SK-N-SH (cell line): Measurements from ENCODE around the gene PARD3. TPM values are rescaled to one million over a fixed set of nuclear protein-coding genes. Genes with fewer than 3 reads are reported as not detected.

Source experiments
- CTCF ChIA-PET: fragments of 300-600, 350-600 bp; formaldehyde crosslinking; extraction: SDS; loops from one replicate; lab custom pipeline; 2021; lab: Yijun Ruan, JAX
- POLR2A ChIA-PET: fragments of 350-600 bp; sonication (Branson Sonifier 250); formaldehyde crosslinking; extraction: SDS; loops from one replicate; lab custom pipeline; 2020; ENCODE audit warnings: antibody characterized with exemption, inconsistent platforms; lab: Yijun Ruan, JAX
- DNase-seq: peaks from one replicate; pipeline ENCODE4 v3.0.0; 2012
- H2AFZ ChIP-seq: fragments of 200-600 bp; sonication (generic); 2 replicates; pipeline ENCODE4 v1.8.1; 2016; ENCODE audit warnings: antibody characterized with exemption, mild to moderate bottlenecking, low read depth
- H3F3A ChIP-seq: fragments of 200-600 bp; sonication (generic); replicated peaks from 2 replicates; pipeline ENCODE3; 2016; ENCODE audit warnings: antibody characterized with exemption, mild to moderate bottlenecking; ENCODE audit not compliant: insufficient read depth
- H3K27ac ChIP-seq, 2 experiments: fragments of 200-500 bp in 1 of 2; fragments of 200-600 bp in 1 of 2; sonication (Bioruptor generic) in 1 of 2; sonication (generic), shearing (Covaris generic) in 1 of 2; 2 replicates each; pipeline versions ENCODE4 v1.5.1 to v1.6.1; 2014 to 2016; ENCODE audit warnings: low read depth in 2 of 2, inconsistent platforms in 1 of 2, low read length in 1 of 2, mild to moderate bottlenecking in 1 of 2, mixed read lengths in 1 of 2
- H3K27me3 ChIP-seq: fragments of 200-600 bp; sonication (generic), shearing (Covaris generic); 2 replicates; pipeline ENCODE4 v1.6.1; 2016; ENCODE audit warnings: mixed run types; ENCODE audit not compliant: insufficient read depth
- H3K36me3 ChIP-seq, 2 experiments: fragments of 200-500 bp in 1 of 2; fragments of 200-600 bp in 1 of 2; sonication (Bioruptor generic) in 1 of 2; sonication (generic) in 1 of 2; replicated peaks in 1 of 2; 2 replicates each; pipeline versions ENCODE3 to v1.5.1; 2014 to 2016; ENCODE audit warnings: low read length in 1 of 2, mild to moderate bottlenecking in 1 of 2; ENCODE audit not compliant: insufficient read depth in 2 of 2, control insufficient read depth in 1 of 2
- H3K4me1 ChIP-seq, 2 experiments: fragments of 200-500 bp in 1 of 2; fragments of 200-600 bp in 1 of 2; sonication (Bioruptor generic) in 1 of 2; sonication (generic), shearing (Covaris generic) in 1 of 2; 2 replicates each; pipeline versions ENCODE4 v1.5.1 to v1.6.1; 2014 to 2016; ENCODE audit warnings: low read depth in 1 of 2, low read length in 1 of 2, mixed run types in 1 of 2; ENCODE audit not compliant: insufficient read depth in 2 of 2, control insufficient read depth in 1 of 2
- H3K4me2 ChIP-seq: fragments of 200-600 bp; sonication (generic), shearing (Covaris generic); 2 replicates; pipeline ENCODE4 v1.6.1; 2017; ENCODE audit warnings: mixed run types
- H3K4me3 ChIP-seq, 2 experiments: fragments of 200-500 bp in 1 of 2; fragments of 200-600 bp in 1 of 2; sonication (Bioruptor generic) in 1 of 2; sonication (generic), shearing (Covaris generic) in 1 of 2; 2 replicates each; pipeline versions ENCODE4 v1.5.1 to v1.8.1; 2014 to 2016; ENCODE audit warnings: low read depth in 2 of 2, inconsistent platforms in 1 of 2, low read length in 1 of 2, mild to moderate bottlenecking in 1 of 2, mixed read lengths in 1 of 2, moderate library complexity in 1 of 2
- H3K79me2 ChIP-seq: fragments of 200-600 bp; sonication (generic); 2 replicates; pipeline ENCODE4 v1.8.1; 2017; ENCODE audit warnings: mild to moderate bottlenecking; ENCODE audit not compliant: insufficient read depth
- H3K9ac ChIP-seq: fragments of 200-600 bp; sonication (generic); 2 replicates; pipeline ENCODE4 v1.6.1; 2017; ENCODE audit warnings: mixed run types
- H3K9me2 ChIP-seq: fragments of 200-600 bp; sonication (generic); 2 replicates; pipeline ENCODE4 v1.6.1; 2017; ENCODE audit warnings: mixed run types
- H3K9me3 ChIP-seq: fragments of 200-600 bp; sonication (generic); 2 replicates; pipeline ENCODE4 v1.6.1; 2017; ENCODE audit warnings: mixed run types, mild to moderate bottlenecking, moderate library complexity
- H4K20me1 ChIP-seq: fragments of 200-600 bp; sonication (generic); 2 replicates; pipeline ENCODE4 v1.6.1; 2017; ENCODE audit warnings: mild to moderate bottlenecking, mixed run types; ENCODE audit not compliant: insufficient read depth
- FOXJ3 ChIP-seq: sonication (generic); formaldehyde crosslinking; IDR thresholded peaks from 2 replicates; pipeline ENCODE4 v1.5.1; 2020; ENCODE audit warnings: mild to moderate bottlenecking, missing genetic modification reagents
- MXI1 ChIP-seq: IDR thresholded peaks from 2 replicates; pipeline ENCODE4 v1.6.1; 2012; ENCODE audit warnings: mild to moderate bottlenecking, low read depth, low read length, improper control_type of control experiment
- POLR2AphosphoS5 ChIP-seq: IDR thresholded peaks from 2 replicates; pipeline ENCODE4 v1.6.1; 2012; ENCODE audit warnings: low read depth, low read length
- RCOR1 ChIP-seq: fragments of 150-350 bp; IDR thresholded peaks from 2 replicates; pipeline ENCODE4 v1.6.1; 2017; ENCODE audit warnings: antibody characterized with exemption, low read length
- RXRA ChIP-seq: IDR thresholded peaks from 2 replicates; pipeline ENCODE4 v1.4.0; 2012; ENCODE audit warnings: low read depth, mild to moderate bottlenecking, borderline replicate concordance
- YY1 ChIP-seq: IDR thresholded peaks from 2 replicates; pipeline ENCODE4 v1.4.0; 2012; ENCODE audit warnings: low read depth, mild to moderate bottlenecking
- WGBS: methylation state at CpG from one replicate; pipeline ENCODE4 v1.1.6; 2017; ENCODE audit warnings: low lambda C conversion rate; 5-methylcytosine and 5-hydroxymethylcytosine counted together
- polyA plus RNA-seq, 3 experiments: library from polyadenylated mRNA; depleted of rRNA; stranded (reverse); fragments of >200 nt; gene quantifications; 2 replicates each; pipeline ENCODE4 v1.2.3, GENCODE V29; 2012
- TF ChIP-seq, protein P1 (sequence below): IDR thresholded peaks from 2 replicates; pipeline ENCODE4; 2012
- TF ChIP-seq, protein P2 (sequence below): fragments of 150-350 bp; IDR thresholded peaks from 2 replicates; pipeline ENCODE4 v1.6.1; 2017; ENCODE audit warnings: antibody characterized with exemption, low read length, low read depth, borderline replicate concordance
- TF ChIP-seq, protein P3 (sequence below): IDR thresholded peaks from 2 replicates; pipeline ENCODE4 v1.6.1; 2012; ENCODE audit warnings: mild to moderate bottlenecking, low read depth, low read length, moderate library complexity
- TF ChIP-seq, protein P4 (sequence below): IDR thresholded peaks from 2 replicates; pipeline ENCODE4 v1.4.0; 2012; ENCODE audit warnings: low read depth, borderline replicate concordance
- TF ChIP-seq, protein P5 (sequence below): fragments of 200-600 bp; sonication (generic); IDR thresholded peaks from 2 replicates; pipeline ENCODE4 v1.6.1; 2017; ENCODE audit warnings: antibody characterized with exemption, mild to moderate bottlenecking, moderate library complexity

Gene PARD3
- polyA plus RNA-seq, 1 of the 3 experiments (the other 2 are of a cell fraction): 29.4 TPM

DNA sequence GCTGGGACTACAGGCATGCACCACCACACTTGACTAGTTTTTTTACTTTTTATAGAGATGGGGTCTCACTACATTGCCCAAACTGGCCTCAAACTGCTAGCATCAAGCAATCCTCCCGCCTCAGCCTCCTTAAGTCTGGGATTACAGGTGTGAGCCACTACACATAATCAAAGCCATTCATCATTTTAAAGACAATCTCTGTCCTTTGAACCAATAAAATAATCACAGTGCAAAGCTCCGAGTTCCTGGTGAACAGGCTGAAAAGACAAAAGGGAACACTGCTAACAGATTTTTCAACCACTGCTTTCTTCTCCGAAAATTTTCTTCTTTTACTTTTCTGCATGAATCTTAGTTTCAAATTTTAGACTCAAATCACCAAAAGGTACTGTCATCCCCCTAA is 58.5 kb downstream of the PARD3 start (continued):
- TF ChIP-seq POLR2AphosphoS5: no peak
- TF ChIP-seq, protein P1, sequence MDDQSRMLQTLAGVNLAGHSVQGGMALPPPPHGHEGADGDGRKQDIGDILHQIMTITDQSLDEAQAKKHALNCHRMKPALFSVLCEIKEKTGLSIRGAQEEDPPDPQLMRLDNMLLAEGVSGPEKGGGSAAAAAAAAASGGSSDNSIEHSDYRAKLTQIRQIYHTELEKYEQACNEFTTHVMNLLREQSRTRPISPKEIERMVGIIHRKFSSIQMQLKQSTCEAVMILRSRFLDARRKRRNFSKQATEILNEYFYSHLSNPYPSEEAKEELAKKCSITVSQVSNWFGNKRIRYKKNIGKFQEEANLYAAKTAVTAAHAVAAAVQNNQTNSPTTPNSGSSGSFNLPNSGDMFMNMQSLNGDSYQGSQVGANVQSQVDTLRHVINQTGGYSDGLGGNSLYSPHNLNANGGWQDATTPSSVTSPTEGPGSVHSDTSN: no peak
- no peak for TF ChIP-seq RCOR1

DNA sequence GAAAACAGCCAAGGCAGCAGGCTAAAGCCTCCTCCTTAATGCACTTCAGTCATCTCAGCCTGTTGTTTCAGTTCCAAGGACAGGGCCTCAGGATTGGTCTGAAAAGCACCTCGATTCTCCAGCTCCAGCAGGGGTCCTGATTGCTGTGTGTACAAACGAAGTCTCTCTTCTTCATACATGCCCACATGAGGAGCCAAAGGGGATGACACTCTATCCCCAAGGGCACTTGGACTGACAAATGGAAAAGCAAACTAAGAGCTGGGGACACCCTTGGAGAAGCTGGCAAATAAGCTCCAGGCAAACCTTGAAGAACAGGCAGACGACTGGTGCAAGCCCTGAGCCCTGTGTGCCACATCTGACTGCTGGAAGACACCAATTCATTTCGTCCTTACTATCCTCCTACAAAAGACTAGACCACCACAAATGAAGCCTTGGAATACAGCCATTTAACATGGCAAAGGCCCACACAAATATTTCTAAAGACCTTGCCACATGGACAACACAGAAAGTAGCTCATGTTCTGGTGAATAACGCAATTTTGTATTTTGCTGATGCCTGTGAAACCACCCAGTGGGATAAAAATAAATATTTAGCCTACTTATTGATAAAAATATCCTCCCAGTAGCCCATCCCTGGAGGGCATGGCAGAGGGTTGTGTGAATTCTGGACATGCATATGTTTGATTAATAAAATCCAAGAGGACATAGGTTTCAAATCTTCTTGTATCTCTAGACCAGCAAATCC is 61.9 kb downstream of the PARD3 start:
- no peaks in the 10 kb centered on the region for H3K36me3 ChIP-seq
- TF ChIP-seq, protein P2, sequence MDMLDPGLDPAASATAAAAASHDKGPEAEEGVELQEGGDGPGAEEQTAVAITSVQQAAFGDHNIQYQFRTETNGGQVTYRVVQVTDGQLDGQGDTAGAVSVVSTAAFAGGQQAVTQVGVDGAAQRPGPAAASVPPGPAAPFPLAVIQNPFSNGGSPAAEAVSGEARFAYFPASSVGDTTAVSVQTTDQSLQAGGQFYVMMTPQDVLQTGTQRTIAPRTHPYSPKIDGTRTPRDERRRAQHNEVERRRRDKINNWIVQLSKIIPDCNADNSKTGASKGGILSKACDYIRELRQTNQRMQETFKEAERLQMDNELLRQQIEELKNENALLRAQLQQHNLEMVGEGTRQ: no peak
- TF ChIP-seq, protein P3, sequence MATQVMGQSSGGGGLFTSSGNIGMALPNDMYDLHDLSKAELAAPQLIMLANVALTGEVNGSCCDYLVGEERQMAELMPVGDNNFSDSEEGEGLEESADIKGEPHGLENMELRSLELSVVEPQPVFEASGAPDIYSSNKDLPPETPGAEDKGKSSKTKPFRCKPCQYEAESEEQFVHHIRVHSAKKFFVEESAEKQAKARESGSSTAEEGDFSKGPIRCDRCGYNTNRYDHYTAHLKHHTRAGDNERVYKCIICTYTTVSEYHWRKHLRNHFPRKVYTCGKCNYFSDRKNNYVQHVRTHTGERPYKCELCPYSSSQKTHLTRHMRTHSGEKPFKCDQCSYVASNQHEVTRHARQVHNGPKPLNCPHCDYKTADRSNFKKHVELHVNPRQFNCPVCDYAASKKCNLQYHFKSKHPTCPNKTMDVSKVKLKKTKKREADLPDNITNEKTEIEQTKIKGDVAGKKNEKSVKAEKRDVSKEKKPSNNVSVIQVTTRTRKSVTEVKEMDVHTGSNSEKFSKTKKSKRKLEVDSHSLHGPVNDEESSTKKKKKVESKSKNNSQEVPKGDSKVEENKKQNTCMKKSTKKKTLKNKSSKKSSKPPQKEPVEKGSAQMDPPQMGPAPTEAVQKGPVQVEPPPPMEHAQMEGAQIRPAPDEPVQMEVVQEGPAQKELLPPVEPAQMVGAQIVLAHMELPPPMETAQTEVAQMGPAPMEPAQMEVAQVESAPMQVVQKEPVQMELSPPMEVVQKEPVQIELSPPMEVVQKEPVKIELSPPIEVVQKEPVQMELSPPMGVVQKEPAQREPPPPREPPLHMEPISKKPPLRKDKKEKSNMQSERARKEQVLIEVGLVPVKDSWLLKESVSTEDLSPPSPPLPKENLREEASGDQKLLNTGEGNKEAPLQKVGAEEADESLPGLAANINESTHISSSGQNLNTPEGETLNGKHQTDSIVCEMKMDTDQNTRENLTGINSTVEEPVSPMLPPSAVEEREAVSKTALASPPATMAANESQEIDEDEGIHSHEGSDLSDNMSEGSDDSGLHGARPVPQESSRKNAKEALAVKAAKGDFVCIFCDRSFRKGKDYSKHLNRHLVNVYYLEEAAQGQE: no peak
- no peak for TF ChIP-seq FOXJ3 (CRISPR knock-in tag)
- no peak for TF ChIP-seq MXI1
- no peaks in the 10 kb centered on the region for H3K9me3 ChIP-seq
- DNase-seq: no peak
- no peak overlapping the region for H3K9ac ChIP-seq
- H3K4me1 ChIP-seq: peaks cover 9 to 21% of the 10 kb centered on the region in 2 experiments; a peak in 3 of 4 replicates
- H3K27ac ChIP-seq: no peak overlapping the region
- H3K9me2 ChIP-seq: no peaks in the 10 kb centered on the region
- CTCF ChIA-PET: no interaction called here
- peaks cover 36% of the 10 kb centered on the region; the same call in 1 of the 2 replicates for H4K20me1 ChIP-seq
- H2AFZ ChIP-seq: no peak overlapping the region
- no peak overlapping the region for H3K4me3 ChIP-seq
- 75% methylated on average over 4 of the region's 5 CpGs for WGBS
- no peak overlapping the region for H3K4me2 ChIP-seq
- no peaks in the 10 kb centered on the region for H3K27me3 ChIP-seq
- POLR2A ChIA-PET: no interaction called here
- peaks cover 13% of the 10 kb centered on the region for H3F3A ChIP-seq
- peaks cover 86% of the 10 kb centered on the region for H3K79me2 ChIP-seq

DNA sequence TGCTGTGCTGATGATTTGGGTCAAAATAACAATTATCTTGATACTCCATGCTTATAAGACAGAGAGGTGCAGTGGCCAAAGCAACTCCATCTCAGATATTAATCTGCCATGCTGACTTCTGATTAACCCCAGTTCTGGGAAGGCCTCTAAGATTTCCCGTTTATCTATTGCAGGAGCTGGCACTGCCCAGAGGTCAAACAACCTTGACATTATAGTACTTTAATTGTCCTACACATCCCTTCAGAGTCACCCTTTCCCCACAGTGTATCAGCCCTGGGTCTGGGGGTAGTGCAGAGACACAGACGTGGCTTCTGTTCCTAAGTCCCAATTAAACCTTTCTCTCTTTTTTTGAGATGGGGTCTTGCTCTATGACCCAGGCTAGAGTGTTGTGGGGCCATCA is 63.8 kb downstream of the PARD3 start:
- Histone ChIP-seq H3K79me2 (peaks cover 81% of the 10 kb centered on the region), H3K9me2 (no peaks in the 10 kb centered on the region), H3K4me1 (peaks cover 0 to 23% of the 10 kb centered on the region in 2 experiments; a peak in 1 of 4 replicates), H2AFZ (no peak overlapping the region), H4K20me1 (peaks cover 26% of the 10 kb centered on the region; the same call in 1 of the 2 replicates), H3K27me3 (no peaks in the 10 kb centered on the region), H3K9me3 (no peaks in the 10 kb centered on the region), H3K9ac (no peak overlapping the region), H3K4me3 (no peak overlapping the region), H3K4me2 (no peak overlapping the region), H3K36me3 (no peaks in the 10 kb centered on the region), H3F3A (no peaks in the 10 kb centered on the region), H3K27ac (no peak overlapping the region)
- POLR2A ChIA-PET: no interaction called here
- DNase-seq: no peak
- WGBS: 92% methylated on average over 2 of the region's 2 CpGs
- TF ChIP-seq POLR2AphosphoS5 (no peak), RXRA (no peak), YY1 (no peak)
- TF ChIP-seq, protein P4, sequence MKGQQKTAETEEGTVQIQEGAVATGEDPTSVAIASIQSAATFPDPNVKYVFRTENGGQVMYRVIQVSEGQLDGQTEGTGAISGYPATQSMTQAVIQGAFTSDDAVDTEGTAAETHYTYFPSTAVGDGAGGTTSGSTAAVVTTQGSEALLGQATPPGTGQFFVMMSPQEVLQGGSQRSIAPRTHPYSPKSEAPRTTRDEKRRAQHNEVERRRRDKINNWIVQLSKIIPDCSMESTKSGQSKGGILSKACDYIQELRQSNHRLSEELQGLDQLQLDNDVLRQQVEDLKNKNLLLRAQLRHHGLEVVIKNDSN: no peak
- TF ChIP-seq, protein P2: no peak
- TF ChIP-seq, protein P5, sequence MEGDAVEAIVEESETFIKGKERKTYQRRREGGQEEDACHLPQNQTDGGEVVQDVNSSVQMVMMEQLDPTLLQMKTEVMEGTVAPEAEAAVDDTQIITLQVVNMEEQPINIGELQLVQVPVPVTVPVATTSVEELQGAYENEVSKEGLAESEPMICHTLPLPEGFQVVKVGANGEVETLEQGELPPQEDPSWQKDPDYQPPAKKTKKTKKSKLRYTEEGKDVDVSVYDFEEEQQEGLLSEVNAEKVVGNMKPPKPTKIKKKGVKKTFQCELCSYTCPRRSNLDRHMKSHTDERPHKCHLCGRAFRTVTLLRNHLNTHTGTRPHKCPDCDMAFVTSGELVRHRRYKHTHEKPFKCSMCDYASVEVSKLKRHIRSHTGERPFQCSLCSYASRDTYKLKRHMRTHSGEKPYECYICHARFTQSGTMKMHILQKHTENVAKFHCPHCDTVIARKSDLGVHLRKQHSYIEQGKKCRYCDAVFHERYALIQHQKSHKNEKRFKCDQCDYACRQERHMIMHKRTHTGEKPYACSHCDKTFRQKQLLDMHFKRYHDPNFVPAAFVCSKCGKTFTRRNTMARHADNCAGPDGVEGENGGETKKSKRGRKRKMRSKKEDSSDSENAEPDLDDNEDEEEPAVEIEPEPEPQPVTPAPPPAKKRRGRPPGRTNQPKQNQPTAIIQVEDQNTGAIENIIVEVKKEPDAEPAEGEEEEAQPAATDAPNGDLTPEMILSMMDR: no peak
- CTCF ChIA-PET: interaction anchor here (1.0 kb wide), 1 partner anchor 28 kb away, joined by 4 read pairs; no protein-coding TSS in a partner anchor
